Endothelial cell of umbilical vein (primary cell): ENCODE data around the gene AKNAD1. TPM values are rescaled to one million over a fixed set of nuclear protein-coding genes. Genes with fewer than 3 reads are reported as not detected.

ENCODE experiments used
- BruUV-seq: library from RNA; stranded (reverse); fragments of 400-500 nt; replicated peaks from 2 replicates; lab custom pipeline; 2021; lab: Mats Ljungman, UMichigan
- CTCF ChIA-PET: fragments of 300-600, 350-600 bp; sonication (Branson Sonifier 250); formaldehyde crosslinking; loops from one replicate; lab custom pipeline; 2021; ENCODE audit warnings: antibody characterized with exemption, inconsistent platforms; lab: Charles Lee
- POLR2A ChIA-PET: fragments of 300-600, 350-600 bp; sonication (Branson Sonifier 250); formaldehyde crosslinking; loops from one replicate; lab custom pipeline; 2021; ENCODE audit warnings: antibody characterized with exemption, inconsistent platforms; lab: Charles Lee
- DNase-seq: peaks from one replicate; pipeline ENCODE4 v3.0.0-alpha.2; 2011; ENCODE audit warnings: low read depth, low spot score
- FAIRE-seq: peaks from 2 replicates; lab custom pipeline; 2011; peaks lifted over from hg19 to GRCh38; lab: Jason Lieb, UNC
- H2AFZ ChIP-seq: 2 replicates; pipeline ENCODE4 v1.6.0; 2012; ENCODE audit warnings: low read depth, low read length, control low read depth, inconsistent platforms
- H3K27ac ChIP-seq: 2 replicates; pipeline ENCODE4 v1.5.1; 2011; ENCODE audit warnings: low read depth, mild to moderate bottlenecking, control low read depth, low read length, moderate library complexity; ENCODE audit not compliant: insufficient read depth
- H3K27me3 ChIP-seq, 2 experiments: 2 replicates each; pipeline versions ENCODE4 v1.6.0 to v1.6.1; 2011; ENCODE audit warnings: low read length in 2 of 2, mixed read lengths in 1 of 2; ENCODE audit not compliant: control insufficient read depth in 2 of 2, insufficient read depth in 2 of 2
- H3K36me3 ChIP-seq, 2 experiments: 2 replicates in 1 of 2; 3 replicates in 1 of 2; pipeline ENCODE4 v1.5.1; 2011; ENCODE audit warnings: low read length in 2 of 2, mild to moderate bottlenecking in 1 of 2, moderate library complexity in 1 of 2; ENCODE audit not compliant: control insufficient read depth in 2 of 2, insufficient read depth in 2 of 2; ENCODE audit errors: extremely low read depth in 1 of 2
- H3K4me1 ChIP-seq: 3 replicates; pipeline ENCODE4 v1.5.1; 2011; ENCODE audit warnings: mild to moderate bottlenecking, low read length; ENCODE audit not compliant: control insufficient read depth, insufficient read depth; ENCODE audit errors: extremely low read depth
- H3K4me2 ChIP-seq: 2 replicates; pipeline ENCODE4 v1.6.1; 2011; ENCODE audit warnings: low read length, control low read depth, mixed read lengths; ENCODE audit not compliant: insufficient read depth
- H3K4me3 ChIP-seq, 3 experiments: fragments of 200-600 bp in 1 of 3; sonication (generic), shearing (Covaris generic) in 1 of 3; replicated peaks in 1 of 3; 2 replicates each; pipeline ENCODE4 v1.5.1; 2011 to 2016; ENCODE audit warnings: control low read depth in 3 of 3, low read length in 3 of 3, mild to moderate bottlenecking in 2 of 3, inconsistent platforms in 1 of 3, low read depth in 1 of 3, moderate library complexity in 1 of 3; ENCODE audit not compliant: insufficient read depth in 1 of 3
- H3K79me2 ChIP-seq: 2 replicates; pipeline ENCODE4 v1.6.0; 2012; ENCODE audit warnings: low read length, inconsistent platforms; ENCODE audit not compliant: control insufficient read depth, insufficient read depth
- H3K9ac ChIP-seq: replicated peaks from 2 replicates; pipeline ENCODE3; 2011; ENCODE audit warnings: low read length, control low read depth; ENCODE audit not compliant: insufficient read depth; ENCODE audit errors: extremely low read depth
- H3K9me1 ChIP-seq: replicated peaks from 3 replicates; pipeline ENCODE4 v1.6.0; 2011; ENCODE audit warnings: mild to moderate bottlenecking, low read length; ENCODE audit not compliant: control insufficient read depth, insufficient read depth; ENCODE audit errors: extremely low read depth
- H3K9me3 ChIP-seq: replicated peaks from 2 replicates; pipeline ENCODE4 v1.5.1; 2012; ENCODE audit warnings: low read length, inconsistent platforms; ENCODE audit not compliant: control insufficient read depth, insufficient read depth
- H4K20me1 ChIP-seq: replicated peaks from 2 replicates; pipeline ENCODE3; 2011; ENCODE audit warnings: mild to moderate bottlenecking, low read length; ENCODE audit not compliant: control insufficient read depth, insufficient read depth; ENCODE audit errors: extremely low read depth
- CTCF ChIP-seq, 2 donors: IDR thresholded peaks; 1 replicate in 1 of 2; 2 replicates in 1 of 2; pipeline ENCODE4 v1.5.1; 2011; ENCODE audit warnings: low read length in 2 of 2, mild to moderate bottlenecking in 2 of 2, moderate library complexity in 2 of 2, control low read depth in 1 of 2, inconsistent platforms in 1 of 2, low read depth in 1 of 2; ENCODE audit not compliant: insufficient read depth in 1 of 2; ENCODE audit errors: extremely low read depth in 1 of 2
- FOS ChIP-seq: IDR thresholded peaks from 2 replicates; pipeline ENCODE4 v1.6.1; 2011; ENCODE audit warnings: mild to moderate bottlenecking, low read length, moderate library complexity, borderline replicate concordance; ENCODE audit not compliant: insufficient read depth
- POLR2AphosphoS5 ChIP-seq: IDR thresholded peaks from 2 replicates; pipeline ENCODE4 v1.6.1; 2012; ENCODE audit warnings: low read depth, mild to moderate bottlenecking, control low read depth, low read length, moderate library complexity; ENCODE audit not compliant: insufficient read depth
- dilution Hi-C: fragments of 300-500 bp; cut with MboI; formaldehyde crosslinking; loops from one replicate; pipeline ENCODE4 v1.15.0; 2019; ENCODE audit warnings: low sequenced_read_pairs; ENCODE audit not compliant: extremely low pct_ligation_motif_present
- intact Hi-C: fragments of 100-400 bp; cut with micrococcal nuclease; formaldehyde crosslinking; loops from one replicate; pipeline ENCODE4 v1.10.0; 2022
- polyA plus RNA-seq, 4 experiments: library from polyadenylated mRNA; depleted of rRNA in 3 of 4; stranded (reverse) in 3 of 4; unstranded in 1 of 4; fragments of >200 nt; gene quantifications; 2 replicates each; pipeline versions ENCODE4 v1.2.1 to v1.2.3, GENCODE V29; 2011 to 2012; ENCODE audit warnings: missing spikeins in 1 of 4
- total RNA-seq: library from RNA; stranded (reverse); gene quantifications from 2 replicates; pipeline ENCODE4 v1.2.3, GENCODE V29; 2021

Gene AKNAD1
- total and polyA plus RNA-seq, 2 donors (not counting 3 experiments of a cell fraction or from before 2014, with no cell fraction given), result not detected

- peak overlapping the region; percentile 9 for H3K9ac ChIP-seq
- intact Hi-C loops (loop anchor here (5.0 kb wide), 1 partner anchor 249 kb away; no protein-coding TSS in a partner anchor), dilution Hi-C loops (no loop called here)
- no peak overlapping the region for H3K4me3 ChIP-seq
- no peaks in the 10 kb centered on the region for H3K27me3 ChIP-seq
- no peak overlapping the region for H3K27ac ChIP-seq
- no peak overlapping the region for H3K4me2 ChIP-seq
- peaks cover 16% of the 10 kb centered on the region for H3K4me1 ChIP-seq
- DNase-seq (no peak), FAIRE-seq (no peak)
- H4K20me1 ChIP-seq, result no peaks in the 10 kb centered on the region
- peaks cover 4% of the 10 kb centered on the region for H3K79me2 ChIP-seq
- H3K36me3 ChIP-seq, result peaks cover 0 to 3% of the 10 kb centered on the region in 2 experiments
- ChIA-PET POLR2A (no interaction called here), CTCF (interaction anchor here (0.6 to 6.5 kb wide), 13 partner anchors 8 to 384 kb away, joined by 3 to 247 read pairs (median 3); partner anchors contain the start of gene STXBP3)
- H3K9me1 ChIP-seq, result peaks cover 3% of the 10 kb centered on the region
- H3K9me3 ChIP-seq, result no peaks in the 10 kb centered on the region
- TF ChIP-seq POLR2AphosphoS5 (no peak), FOS (no peak), CTCF (IDR thresholded peaks at IDR 0.05; ENCODE audit: extremely low read depth in 1 of 2, insufficient read depth in 1 of 2, low read depth in 1 of 2, low read length in 2 of 2) (no peak)
- no peak overlapping the region for H2AFZ ChIP-seq
- BruUV-seq, result no TSS peak
Observed at GRCh38 chr1:108896146-108897145, 39.6 kb upstream of the AKNAD1 start.
